Right lobe of liver (tissue), 6 donors: ENCODE measurements around the gene MYO3B. TPM values are rescaled to one million over a fixed set of nuclear protein-coding genes. Genes with fewer than 3 reads are reported as not detected.

Experiments
- ATAC-seq, 4 donors: fragments of 200-7000 bp; cut with Tn5 transposase; one replicate each; pipeline ENCODE4 v1.9.1; 2020; ENCODE audit warnings: mild to moderate bottlenecking in 4 of 4, moderate library complexity in 4 of 4
- DNase-seq, 3 donors: peaks; one replicate each; pipeline ENCODE4 v3.0.0-alpha.2; 2020
- H3K27ac ChIP-seq, 3 donors: fragments of 200-600 bp; one replicate each; pipeline ENCODE4 v1.8.0; 2022
- H3K27me3 ChIP-seq, 2 donors: fragments of 200-600 bp; one replicate each; pipeline ENCODE4 v1.8.0; 2022
- H3K36me3 ChIP-seq, 4 donors: fragments of 200-600 bp; sonication (generic) in 1 of 4; one replicate each; pipeline versions ENCODE4 v1.5.1 to v1.8.0; 2017 to 2022; ENCODE audit warnings: control low read depth in 1 of 4
- H3K4me1 ChIP-seq, 4 donors: fragments of 200-600 bp; sonication (generic) in 1 of 4; one replicate each; pipeline versions ENCODE4 v1.5.1 to v1.8.0; 2017 to 2022; ENCODE audit warnings: control low read depth in 1 of 4
- H3K4me3 ChIP-seq, 3 donors: fragments of 200-600 bp; one replicate each; pipeline ENCODE4 v1.8.0; 2022
- H3K9me3 ChIP-seq, 4 donors: fragments of 200-600 bp; sonication (generic) in 1 of 4; one replicate each; pipeline versions ENCODE4 v1.5.1 to v1.8.0; 2017 to 2022; ENCODE audit warnings: control low read depth in 1 of 4
- POLR2A ChIP-seq: fragments of 450-650 bp; IDR thresholded peaks from one replicate; pipeline ENCODE4 v1.6.1; 2017; ENCODE audit warnings: antibody characterized with exemption, mild to moderate bottlenecking
- WGBS: methylation state at CpG from one replicate; pipeline ENCODE4 v1.1.6; 2018; ENCODE audit warnings: low coverage, low lambda C conversion rate; ENCODE audit not compliant: insufficient coverage; ENCODE audit errors: missing lambda C conversion rate; 5-methylcytosine and 5-hydroxymethylcytosine counted together
- intact Hi-C, 2 donors: fragments of 100-400 bp; cut with DNase I; formaldehyde crosslinking; loops; one replicate each; pipeline versions ENCODE4 v1.11.2 to v1.14.1; 2022
- total RNA-seq, 6 experiments: library from RNA; depleted of rRNA in 2 of 6; stranded (reverse); fragments of >200 nt in 2 of 6; fragmentation: NEBNext Ultra II Directional in 3 of 6; extraction: Animal tissue kit (Norgen Biotek cat#: 25700) in 3 of 6; gene quantifications; one replicate each; pipeline versions ENCODE4 v1.1.0 to v1.2.4, GENCODE V29; 2016 to 2023
- TF ChIP-seq, protein P1 (sequence below), 4 donors: fragments of 200-600 bp in 3 of 4; fragments of 450-650 bp in 1 of 4; IDR thresholded peaks; one replicate each; pipeline versions ENCODE4 v1.5.1 to v1.8.0; 2016 to 2022; ENCODE audit warnings: antibody characterized with exemption in 4 of 4, mild to moderate bottlenecking in 2 of 4
- donor health status: DM: no; HTN: yes; CAD: no.
- donor health status: DM: no; HTN: no; CAD: no.
- donor health status: DM: no; HTN: no; CAD: no.
- donor health status: DM: no; HTN: yes; CAD: no.
- donor health status: DM: no; HTN: yes; CAD: no.

MYO3B gene
- total RNA-seq, 6 experiments from 2014 or later = 0.18 to 0.25 TPM; not detected in 4

DNA sequence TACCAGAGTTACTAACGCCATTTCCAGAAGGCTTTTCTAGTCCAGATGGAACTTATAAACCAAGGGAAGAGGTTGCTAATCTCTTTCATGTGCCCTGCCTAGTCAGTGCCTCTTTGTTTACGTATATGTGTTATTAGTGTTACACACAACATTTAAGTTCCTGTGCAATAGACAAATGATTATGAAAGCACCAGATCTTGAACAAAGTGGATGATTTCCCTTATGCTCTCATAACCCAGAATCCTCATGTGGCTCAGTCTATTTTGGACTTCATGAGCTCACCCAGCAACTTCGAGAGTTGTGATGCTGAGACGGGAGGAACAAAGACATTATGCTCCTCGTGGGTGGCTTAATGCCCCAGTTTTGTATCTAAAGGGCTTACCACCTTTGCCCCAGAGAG is 322.8 kb downstream of the MYO3B start:
- no peak for TF ChIP-seq POLR2A
- TF ChIP-seq, protein P1, sequence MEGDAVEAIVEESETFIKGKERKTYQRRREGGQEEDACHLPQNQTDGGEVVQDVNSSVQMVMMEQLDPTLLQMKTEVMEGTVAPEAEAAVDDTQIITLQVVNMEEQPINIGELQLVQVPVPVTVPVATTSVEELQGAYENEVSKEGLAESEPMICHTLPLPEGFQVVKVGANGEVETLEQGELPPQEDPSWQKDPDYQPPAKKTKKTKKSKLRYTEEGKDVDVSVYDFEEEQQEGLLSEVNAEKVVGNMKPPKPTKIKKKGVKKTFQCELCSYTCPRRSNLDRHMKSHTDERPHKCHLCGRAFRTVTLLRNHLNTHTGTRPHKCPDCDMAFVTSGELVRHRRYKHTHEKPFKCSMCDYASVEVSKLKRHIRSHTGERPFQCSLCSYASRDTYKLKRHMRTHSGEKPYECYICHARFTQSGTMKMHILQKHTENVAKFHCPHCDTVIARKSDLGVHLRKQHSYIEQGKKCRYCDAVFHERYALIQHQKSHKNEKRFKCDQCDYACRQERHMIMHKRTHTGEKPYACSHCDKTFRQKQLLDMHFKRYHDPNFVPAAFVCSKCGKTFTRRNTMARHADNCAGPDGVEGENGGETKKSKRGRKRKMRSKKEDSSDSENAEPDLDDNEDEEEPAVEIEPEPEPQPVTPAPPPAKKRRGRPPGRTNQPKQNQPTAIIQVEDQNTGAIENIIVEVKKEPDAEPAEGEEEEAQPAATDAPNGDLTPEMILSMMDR (IDR thresholded peaks at IDR 0.05) = no peak
- H3K27ac ChIP-seq = no peak overlapping the region
- no peaks in the 10 kb centered on the region for H3K9me3 ChIP-seq
- ATAC-seq (no peak), DNase-seq (no peak)
- H3K4me3 ChIP-seq = no peak overlapping the region
- whole genome bisulfite sequencing = 63% methylated on average over 5 of the region's 5 CpGs
- no peaks in the 10 kb centered on the region for H3K4me1 ChIP-seq
- H3K27me3 ChIP-seq = no peaks in the 10 kb centered on the region
- no peaks in the 10 kb centered on the region for H3K36me3 ChIP-seq
- intact Hi-C loops = no loop called here

DNA sequence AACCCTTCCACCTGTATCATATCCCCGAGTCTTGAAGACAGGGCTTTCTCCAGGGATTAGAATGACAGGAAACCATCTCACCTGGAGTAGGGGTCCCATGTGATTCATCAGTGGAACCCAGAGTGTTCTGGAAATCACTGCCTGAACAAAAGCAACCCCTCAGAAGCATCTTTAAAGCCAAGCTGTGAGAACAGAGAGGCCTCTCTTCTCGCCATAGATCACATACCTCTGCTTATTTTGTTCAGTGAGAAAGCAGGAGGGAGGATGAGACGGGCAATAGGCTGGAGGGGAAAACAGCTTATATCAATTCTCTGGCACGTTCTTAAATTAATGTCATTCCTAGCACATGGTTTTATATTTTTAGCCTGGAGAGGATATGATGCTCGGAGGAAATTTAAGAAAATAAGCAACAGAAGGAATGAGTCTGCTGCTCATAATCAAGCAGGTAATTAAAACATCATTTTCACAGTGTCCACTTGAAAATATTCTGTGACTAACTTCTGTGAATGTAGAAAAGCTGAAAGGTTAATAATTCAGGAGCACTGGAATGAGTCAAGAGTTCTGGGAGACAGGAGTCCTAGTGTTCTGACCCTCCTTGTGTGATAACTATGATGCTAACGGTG is 323.6 kb downstream of the MYO3B start:
- H3K4me1 ChIP-seq = no peaks in the 10 kb centered on the region
- H3K4me3 ChIP-seq = no peak overlapping the region
- no peak for DNase-seq
- no peak for TF ChIP-seq POLR2A
- TF ChIP-seq, protein P1 (IDR thresholded peaks at IDR 0.05) = no peak
- no peaks in the 10 kb centered on the region for H3K36me3 ChIP-seq
- intact Hi-C loops = no loop called here
- ATAC-seq = no peak
- no peak overlapping the region for H3K27ac ChIP-seq
- H3K27me3 ChIP-seq = no peaks in the 10 kb centered on the region
- no peaks in the 10 kb centered on the region for H3K9me3 ChIP-seq
- WGBS = 74% methylated on average over 5 of the region's 6 CpGs

DNA sequence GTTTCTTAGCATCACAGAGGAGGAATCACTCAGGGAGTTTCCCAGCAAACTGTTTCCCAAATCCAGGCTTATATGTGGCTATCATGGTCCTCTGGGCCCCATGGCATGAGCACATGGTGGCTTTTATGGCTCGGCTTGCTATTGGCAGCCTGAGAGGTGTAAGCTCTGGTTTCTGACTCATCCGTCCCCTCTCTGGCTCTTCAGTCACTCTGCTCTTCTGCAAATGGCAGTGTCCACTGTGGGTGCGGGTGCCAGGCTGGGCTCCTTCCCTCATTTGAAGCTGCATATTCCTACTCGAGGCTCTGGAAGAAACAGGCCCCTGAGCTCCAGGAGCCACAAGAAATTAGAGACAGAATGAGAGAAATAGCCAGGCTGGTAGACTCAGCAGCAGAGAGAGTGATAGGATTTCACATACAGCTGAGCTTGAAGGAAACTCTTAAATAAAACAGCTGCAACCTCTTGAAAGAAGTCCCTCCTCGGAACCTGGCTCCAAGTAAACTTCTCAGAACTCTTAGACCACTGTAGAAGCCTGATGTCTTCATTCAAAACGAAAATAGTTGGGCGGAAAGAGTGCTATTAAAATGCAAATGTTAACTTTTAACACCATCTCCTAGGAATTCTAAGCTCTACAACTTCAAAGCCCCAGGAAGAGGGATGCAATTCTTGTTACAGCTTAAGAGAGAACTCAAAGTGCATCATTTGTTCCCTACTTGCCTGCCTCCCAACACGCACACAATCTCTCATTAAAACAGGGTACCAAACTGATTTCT is 324.6 kb downstream of the MYO3B start:
- DNase-seq (no peak), ATAC-seq (no peak)
- Histone ChIP-seq H3K36me3 (no peaks in the 10 kb centered on the region), H3K4me1 (no peaks in the 10 kb centered on the region), H3K27ac (no peak overlapping the region), H3K9me3 (no peaks in the 10 kb centered on the region), H3K27me3 (no peaks in the 10 kb centered on the region), H3K4me3 (no peak overlapping the region)
- 74% methylated on average over 6 of the region's 8 CpGs for WGBS
- intact Hi-C loops = no loop called here
- TF ChIP-seq, protein P1 (IDR thresholded peaks at IDR 0.05) = no peak
- TF ChIP-seq POLR2A = no peak

DNA sequence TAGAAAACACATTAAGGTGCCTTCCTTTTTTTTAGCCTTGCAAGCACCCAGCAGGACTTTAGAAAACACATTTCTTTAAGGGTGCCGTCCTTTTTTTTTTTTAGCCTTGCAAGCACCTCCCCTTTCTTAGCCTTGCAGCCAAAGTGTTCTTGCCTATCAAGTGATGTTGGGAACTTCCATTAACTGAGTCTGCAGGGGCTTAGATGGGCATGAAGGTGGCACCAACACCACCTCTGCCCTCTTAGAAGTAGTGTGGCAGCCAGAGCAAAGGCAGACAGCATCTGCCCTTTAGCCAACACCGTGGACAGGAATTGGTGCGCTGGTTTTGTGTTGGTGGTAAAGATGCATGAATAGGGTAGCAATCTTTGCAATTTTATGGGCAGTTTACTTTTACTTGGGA is 325.6 kb downstream of the MYO3B start:
- Histone ChIP-seq H3K36me3 (no peaks in the 10 kb centered on the region), H3K4me3 (no peak overlapping the region), H3K27ac (no peak overlapping the region), H3K27me3 (no peaks in the 10 kb centered on the region), H3K4me1 (no peaks in the 10 kb centered on the region), H3K9me3 (no peaks in the 10 kb centered on the region)
- ATAC-seq (no peak), DNase-seq (no peak)
- intact Hi-C loops = no loop called here
- TF ChIP-seq, protein P1 (IDR thresholded peaks at IDR 0.05) = no peak
- TF ChIP-seq POLR2A = no peak
- 0% methylated on average over 1 of the region's 3 CpGs for WGBS
